IMR-90 (cell line): ENCODE data around the gene KIF5C. TPM values are rescaled to one million over a fixed set of nuclear protein-coding genes. Genes with fewer than 3 reads are reported as not detected.

Source experiments
- ATAC-seq: fragments of 200-7000 bp; cut with Tn5 transposase; 2 replicates; pipeline ENCODE4 v1.9.1; 2020; ENCODE audit warnings: low read depth, mild to moderate bottlenecking, moderate library complexity
- BruUV-seq: library from RNA; stranded (reverse); fragments of 400-500 nt; replicated peaks from 2 replicates; lab custom pipeline; 2021; lab: Mats Ljungman, UMichigan
- CTCF ChIA-PET: fragments of 300-600 bp; formaldehyde crosslinking; extraction: SDS; loops from one replicate; lab custom pipeline; 2021; ENCODE audit warnings: antibody characterized with exemption; lab: Yijun Ruan, JAX
- POLR2A ChIA-PET: fragments of 300-600 bp; sonication (Branson Sonifier 250); formaldehyde crosslinking; loops from one replicate; lab custom pipeline; 2022; ENCODE audit warnings: antibody characterized with exemption; ENCODE audit not compliant: unreplicated experiment; lab: Charles Lee
- DNase-seq: peaks from one replicate; pipeline ENCODE4 v3.0.0; 2013
- H2AFZ ChIP-seq: replicated peaks from 2 replicates; pipeline ENCODE3; 2013; ENCODE audit warnings: low read length, mild to moderate bottlenecking; ENCODE audit not compliant: poor library complexity
- H2AK5ac ChIP-seq: 2 replicates; pipeline ENCODE4 v1.6.1; 2013; ENCODE audit warnings: low read depth, low read length, inconsistent platforms
- H2AK9ac ChIP-seq: replicated peaks from 2 replicates; pipeline ENCODE3; 2013; ENCODE audit warnings: mild to moderate bottlenecking, low read depth, low read length, moderate library complexity; ENCODE audit not compliant: poor library complexity
- H2BK120ac ChIP-seq: 2 replicates; pipeline ENCODE4 v1.6.1; 2013; ENCODE audit warnings: low read depth, low read length, inconsistent platforms
- H2BK15ac ChIP-seq: 3 replicates; pipeline ENCODE4 v1.6.1; 2013; ENCODE audit warnings: low read depth, low read length, inconsistent platforms
- H2BK20ac ChIP-seq: 2 replicates; pipeline ENCODE4 v1.6.1; 2013; ENCODE audit warnings: low read depth, mild to moderate bottlenecking, inconsistent platforms, low read length, moderate library complexity
- H2BK5ac ChIP-seq: 2 replicates; pipeline ENCODE4 v1.6.1; 2013; ENCODE audit warnings: mild to moderate bottlenecking, low read depth, low read length, inconsistent platforms; ENCODE audit not compliant: poor library complexity, severe bottlenecking
- H3K14ac ChIP-seq: replicated peaks from 2 replicates; pipeline ENCODE4 v1.6.1; 2013; ENCODE audit warnings: low read depth, low read length, inconsistent platforms
- H3K18ac ChIP-seq: 2 replicates; pipeline ENCODE4 v1.6.1; 2013; ENCODE audit warnings: low read depth, low read length, control low read depth
- H3K23ac ChIP-seq: 2 replicates; pipeline ENCODE4 v1.6.1; 2013; ENCODE audit warnings: low read depth, low read length, inconsistent platforms
- H3K27ac ChIP-seq: 2 replicates; pipeline ENCODE4 v1.5.1; 2013; ENCODE audit warnings: mild to moderate bottlenecking, control low read depth, low read length; ENCODE audit not compliant: insufficient read depth
- H3K27me3 ChIP-seq: 2 replicates; pipeline ENCODE4 v1.6.1; 2013; ENCODE audit warnings: low read length; ENCODE audit not compliant: control insufficient read depth, insufficient read depth
- H3K36me3 ChIP-seq: 2 replicates; pipeline ENCODE4 v1.6.1; 2013; ENCODE audit warnings: low read length, mixed read lengths; ENCODE audit not compliant: control insufficient read depth, insufficient read depth
- H3K4ac ChIP-seq: 2 replicates; pipeline ENCODE4 v1.6.1; 2013; ENCODE audit warnings: low read depth, low read length, inconsistent platforms
- H3K4me1 ChIP-seq: 2 replicates; pipeline ENCODE4 v1.6.1; 2013; ENCODE audit warnings: low read length, mixed read lengths; ENCODE audit not compliant: control insufficient read depth, insufficient read depth
- H3K4me2 ChIP-seq: 2 replicates; pipeline ENCODE4 v1.6.1; 2013; ENCODE audit warnings: low read depth, mild to moderate bottlenecking, control low read depth, low read length, moderate library complexity
- H3K4me3 ChIP-seq: 2 replicates; pipeline ENCODE4 v1.5.1; 2013; ENCODE audit warnings: low read depth, mild to moderate bottlenecking, control low read depth, low read length, moderate library complexity; ENCODE audit not compliant: insufficient read depth
- H3K56ac ChIP-seq: 2 replicates; pipeline ENCODE4 v1.6.1; 2013; ENCODE audit warnings: low read length, inconsistent platforms; ENCODE audit not compliant: insufficient read depth; ENCODE audit errors: extremely low read depth
- H3K79me1 ChIP-seq, 2 experiments: 2 replicates each; pipeline ENCODE4 v1.6.1; 2013; ENCODE audit warnings: low read length in 2 of 2, inconsistent platforms in 1 of 2, low read depth in 1 of 2
- H3K9ac ChIP-seq: 2 replicates; pipeline ENCODE4 v1.6.1; 2013; ENCODE audit warnings: low read depth, low read length, control low read depth
- H3K9me1 ChIP-seq: 2 replicates; pipeline ENCODE4 v1.6.1; 2013; ENCODE audit warnings: low read length, inconsistent platforms; ENCODE audit not compliant: insufficient read depth
- H3K9me3 ChIP-seq: 2 replicates; pipeline ENCODE4 v1.6.1; 2013; ENCODE audit warnings: low read length; ENCODE audit not compliant: control insufficient read depth, insufficient read depth
- H4K20me1 ChIP-seq: 2 replicates; pipeline ENCODE4 v1.6.1; 2013; ENCODE audit warnings: low read length, inconsistent platforms; ENCODE audit not compliant: insufficient read depth
- H4K5ac ChIP-seq: 2 replicates; pipeline ENCODE4 v1.6.1; 2013; ENCODE audit warnings: mild to moderate bottlenecking, low read depth, low read length, control low read depth
- H4K8ac ChIP-seq, 2 experiments: 2 replicates each; pipeline ENCODE4 v1.6.1; 2013; ENCODE audit warnings: low read depth in 2 of 2, low read length in 2 of 2, control low read depth in 1 of 2, inconsistent platforms in 1 of 2
- H4K91ac ChIP-seq: 2 replicates; pipeline ENCODE4 v1.6.1; 2013; ENCODE audit warnings: low read depth, low read length, inconsistent platforms; ENCODE audit not compliant: insufficient read depth
- BHLHE40 ChIP-seq: fragments of 150-350 bp; IDR thresholded peaks from 2 replicates; pipeline ENCODE4 v1.6.1; 2016; ENCODE audit warnings: mild to moderate bottlenecking, low read depth, low read length
- CEBPB ChIP-seq: IDR thresholded peaks from 2 replicates; pipeline ENCODE4 v1.6.1; 2012; ENCODE audit warnings: low read depth, low read length, improper control_type of control experiment
- CHD1 ChIP-seq: IDR thresholded peaks from 2 replicates; pipeline ENCODE4 v1.6.1; 2012; ENCODE audit warnings: low read depth, low read length, improper control_type of control experiment
- CTCF ChIP-seq: conservative IDR thresholded peaks from 2 replicates; pipeline ENCODE4 v1.5.1; 2012; ENCODE audit warnings: mild to moderate bottlenecking, low read depth, low read length, improper control_type of control experiment
- ELK1 ChIP-seq: fragments of 150-350 bp; IDR thresholded peaks from 2 replicates; pipeline ENCODE4 v1.6.1; 2016; ENCODE audit warnings: low read depth, mild to moderate bottlenecking, low read length, moderate library complexity, borderline replicate concordance
- FOS ChIP-seq: fragments of 150-350 bp; IDR thresholded peaks from 2 replicates; pipeline ENCODE4 v1.6.1; 2016; ENCODE audit warnings: low read depth, low read length
- MAZ ChIP-seq: IDR thresholded peaks from 2 replicates; pipeline ENCODE4 v1.6.1; 2012; ENCODE audit warnings: low read depth, mild to moderate bottlenecking, low read length, improper control_type of control experiment, moderate library complexity, borderline replicate concordance
- MXI1 ChIP-seq: IDR thresholded peaks from 2 replicates; pipeline ENCODE4 v1.6.1; 2012; ENCODE audit warnings: low read depth, mild to moderate bottlenecking, low read length, moderate library complexity, borderline replicate concordance
- POLR2A ChIP-seq: IDR thresholded peaks from 2 replicates; pipeline ENCODE4 v1.6.1; 2012; ENCODE audit warnings: mild to moderate bottlenecking, low read depth, low read length
- RFX5 ChIP-seq: IDR thresholded peaks from 2 replicates; pipeline ENCODE4 v1.8.0; 2012; ENCODE audit warnings: low read depth, mild to moderate bottlenecking, low read length, moderate library complexity
- SMC3 ChIP-seq: fragments of 150-350 bp; IDR thresholded peaks from 2 replicates; pipeline ENCODE4 v1.6.1; 2016; ENCODE audit warnings: low read depth, mild to moderate bottlenecking, antibody characterized with exemption, low read length, moderate library complexity
- USF2 ChIP-seq: fragments of 150-350 bp; IDR thresholded peaks from 2 replicates; pipeline ENCODE4 v1.6.1; 2017; ENCODE audit warnings: mild to moderate bottlenecking, antibody characterized with exemption, low read length, low read depth
- WGBS, 2 experiments: methylation state at CpG; one replicate each; pipeline versions ENCODE4 v1.1.5 to v1.1.7; 2013; ENCODE audit warnings: missing lambda C conversion rate in 2 of 2; ENCODE audit not compliant: insufficient read length in 1 of 2; ENCODE audit errors: extremely low coverage in 2 of 2; 5-methylcytosine and 5-hydroxymethylcytosine counted together
- dilution Hi-C: fragments of 300-500 bp; cut with HindIII; formaldehyde crosslinking; loops from one replicate; pipeline ENCODE4 v1.14.3; 2018; ENCODE audit warnings: low sequenced_read_pairs; ENCODE audit not compliant: unreplicated experiment
- in situ Hi-C: fragments of 300-500 bp; cut with MboI; formaldehyde crosslinking; loops from 3 replicates; pipeline ENCODE4 v1.14.3; 2019; ENCODE audit warnings: low sequenced_read_pairs, inconsistent platforms, mixed read lengths
- intact Hi-C: fragments of 100-400 bp; cut with micrococcal nuclease; formaldehyde crosslinking; loops from 2 replicates; pipeline ENCODE4 v1.10.0; 2022
- polyA plus RNA-seq, 3 experiments: library from polyadenylated mRNA; depleted of rRNA; stranded (reverse); fragments of >200 nt; gene quantifications; 2 replicates each; pipeline ENCODE4 v1.2.3, GENCODE V29; 2012; ENCODE audit warnings: low replicate concordance in 1 of 3
- total RNA-seq: library from RNA; depleted of rRNA; stranded (reverse); fragments of >200 nt; gene quantifications from 2 replicates; pipeline ENCODE4 v1.2.3, GENCODE V29; 2012

Gene KIF5C
- total and polyA plus RNA-seq, 2 of the 4 experiments (the other 2 are of a cell fraction), result 0.10 to 0.18 TPM

- no peak overlapping the region for H2BK15ac ChIP-seq
- H3K4me2 ChIP-seq, result no peak overlapping the region
- no peak overlapping the region for H4K8ac ChIP-seq
- no peaks in the 10 kb centered on the region for H3K9me1 ChIP-seq
- dilution Hi-C loops, result no loop called here
- intact Hi-C loops, result no loop called here
- H4K20me1 ChIP-seq, result no peaks in the 10 kb centered on the region
- no peak overlapping the region for H3K27ac ChIP-seq
- H3K79me1 ChIP-seq, result no peaks in the 10 kb centered on the region
- no peak overlapping the region for H3K4me3 ChIP-seq
- no peak overlapping the region for H3K18ac ChIP-seq
- no peak overlapping the region for H4K5ac ChIP-seq
- TF ChIP-seq CEBPB, result no peak
- no peak for TF ChIP-seq USF2
- no peak for TF ChIP-seq MAZ
- TF ChIP-seq BHLHE40, result no peak
- TF ChIP-seq RFX5, result no peak
- no peak for TF ChIP-seq SMC3
- TF ChIP-seq POLR2A, result no peak
- TF ChIP-seq MXI1, result no peak
- no peak for TF ChIP-seq CTCF
- TF ChIP-seq ELK1, result no peak
- TF ChIP-seq CHD1, result no peak
- no peak for TF ChIP-seq FOS
- no peak overlapping the region for H2AFZ ChIP-seq
- 86% methylated on average over 1 of the region's 9 CpGs; no CpG with 5 or more reads in 1 of the 2 experiments for WGBS, 2 experiments
- no peak overlapping the region for H2AK5ac ChIP-seq
- no TSS peak for BruUV-seq
- H4K91ac ChIP-seq, result no peak overlapping the region
- H3K27me3 ChIP-seq, result no peaks in the 10 kb centered on the region; the same call in 1 of the 2 replicates
- no peak overlapping the region for H2AK9ac ChIP-seq
- H3K9me3 ChIP-seq, result no peaks in the 10 kb centered on the region
- H3K23ac ChIP-seq, result no peak overlapping the region
- ATAC-seq (no peak), DNase-seq (no peak)
- in situ Hi-C loops, result no loop called here
- H3K4me1 ChIP-seq, result no peaks in the 10 kb centered on the region
- H3K4ac ChIP-seq, result no peak overlapping the region
- H2BK20ac ChIP-seq, result no peak overlapping the region
- no peak overlapping the region for H3K56ac ChIP-seq
- CTCF ChIA-PET, result no interaction called here
- no peak overlapping the region for H3K9ac ChIP-seq
- H3K14ac ChIP-seq, result no peak overlapping the region
- POLR2A ChIA-PET, result no interaction called here
- H3K36me3 ChIP-seq, result no peaks in the 10 kb centered on the region
- no peak overlapping the region for H2BK5ac ChIP-seq
- no peak overlapping the region for H2BK120ac ChIP-seq
These were observed 137.5 kb downstream of the KIF5C start for GRCh38 chr2:149012545-149012944.
